A549 treated with AZD9567 at 1 μM for 4 hours (cell line): ENCODE results near the gene CSH1. TPM values are rescaled to one million over a fixed set of nuclear protein-coding genes. Genes with fewer than 3 reads are reported as not detected.

Source experiments
- total RNA-seq: library from RNA; stranded (reverse); fragments of 200-300 nt; extraction: Qiagen RNA extraction; gene quantifications from 5 replicates; pipeline ENCODE4 v1.2.3, GENCODE V29; 2022; ENCODE audit not compliant: insufficient read depth

The CSH1 gene
- total RNA-seq = not detected in 5 replicates

DNA sequence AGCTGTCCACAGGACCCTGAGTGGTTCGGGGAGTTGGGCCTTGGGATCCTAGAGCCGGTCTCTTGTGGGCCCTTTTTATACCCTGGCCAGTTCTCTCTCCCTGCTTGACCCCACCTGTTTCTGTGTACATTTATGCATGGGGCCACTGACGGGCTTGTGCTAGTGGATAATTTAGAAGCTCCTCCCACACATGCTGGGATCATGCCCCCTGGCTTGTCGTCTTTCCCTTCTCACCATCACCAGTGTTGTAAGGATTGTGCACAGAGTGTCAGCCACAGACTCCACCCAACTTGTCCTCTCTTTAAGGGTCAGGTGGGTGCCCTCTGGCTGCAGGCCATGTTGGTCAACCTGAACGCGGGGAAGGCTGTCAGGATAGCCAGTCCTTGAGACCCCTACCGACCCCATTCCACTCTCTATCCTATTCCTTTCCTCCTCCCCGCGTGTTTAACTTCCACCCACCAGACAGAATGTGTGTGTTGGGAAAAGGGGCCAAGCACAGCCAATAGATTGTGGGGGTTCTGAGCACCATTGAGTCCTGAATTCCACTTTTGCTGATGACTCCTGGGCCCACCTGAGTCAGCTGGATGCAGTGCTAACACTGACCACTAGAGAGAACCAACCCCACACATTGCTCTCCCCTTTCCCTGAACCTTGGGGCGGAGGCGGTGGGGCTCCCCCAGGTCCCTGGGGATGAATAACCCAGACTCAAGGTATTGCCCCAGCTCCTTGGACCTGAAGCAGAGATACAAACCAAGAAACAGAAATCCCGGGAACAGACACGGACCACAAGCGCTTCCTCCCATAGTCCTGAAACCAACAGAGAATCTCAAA, at the start of gene CSH1:
CSH1 (minus strand) TSS at position 51 of the 831 bp plus-strand sequence. CDS start 63 bp downstream, outside the sequence.

DNA sequence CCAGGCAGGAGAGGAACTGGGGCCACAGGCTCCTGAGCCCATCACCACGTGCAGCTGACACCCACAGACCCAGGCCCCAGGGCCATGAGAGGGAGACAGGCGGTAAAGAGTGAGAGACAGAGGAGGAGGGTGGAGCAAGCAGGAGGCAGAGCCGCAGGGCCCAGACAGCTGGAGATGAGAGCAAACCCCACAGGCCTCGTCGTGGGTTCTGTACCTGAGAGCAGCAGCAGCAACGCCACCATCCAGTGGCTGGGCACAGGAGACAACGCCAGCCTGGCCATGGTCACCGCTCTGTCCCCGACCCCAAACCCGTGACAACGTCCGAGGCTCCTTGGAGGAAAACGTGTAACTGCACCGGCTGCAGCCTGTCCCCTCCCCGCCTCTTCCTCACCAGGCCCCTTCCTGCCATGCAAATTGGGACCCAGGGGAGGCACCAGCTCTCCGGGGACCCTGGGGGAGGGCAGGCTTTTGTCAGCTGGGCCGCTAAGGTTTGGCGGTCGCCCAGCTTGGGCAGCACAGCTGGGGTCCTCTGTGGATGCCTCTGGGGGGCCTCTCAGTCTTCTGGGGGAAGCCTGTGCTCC, 35.7 kb upstream of the CSH1 start, which contains the start of gene CD79B:
CD79B (minus strand) TSS at position 351 of the 581 bp plus-strand sequence; CDS start at position 281, 70 bp downstream.

GRCh38 chr17:63918789-63919305, 22.5 kb upstream of the CSH1 start, which contains the start of gene GH1:
GH1 (minus strand) TSS chr17:63918839; CDS start chr17:63918776, 63 bp downstream.

DNA sequence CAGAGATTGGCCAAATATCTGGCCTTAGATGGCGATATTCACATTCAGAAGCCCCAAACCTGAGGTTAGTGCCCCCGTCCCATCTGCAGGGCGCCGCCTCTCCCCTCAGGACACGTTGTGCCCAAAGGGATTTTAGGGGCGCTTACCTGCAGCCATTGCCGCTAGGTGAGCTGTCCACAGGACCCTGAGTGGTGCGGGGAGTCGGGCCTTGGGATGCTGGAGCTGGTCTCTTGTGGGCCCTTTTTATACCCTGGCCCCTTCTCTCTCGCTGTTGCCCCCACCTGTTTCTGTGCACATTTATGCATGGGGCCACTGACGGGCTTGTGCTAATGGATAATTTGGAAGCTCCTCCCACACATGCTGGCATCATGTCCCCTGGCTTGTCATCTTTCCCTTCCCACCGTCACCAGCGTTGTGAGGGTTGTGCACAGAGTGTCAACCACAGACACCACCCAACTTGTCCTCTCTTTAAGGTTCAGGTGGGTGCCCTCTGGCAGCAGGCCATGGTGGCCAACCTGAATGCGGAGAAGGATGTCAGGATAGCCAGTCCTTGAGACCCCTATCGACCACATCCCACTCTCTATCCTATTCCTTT, 14.8 kb upstream of the CSH1 start, which contains the start of gene CSHL1:
CSHL1 (minus strand) TSS at position 218 of the 595 bp plus-strand sequence; CDS start at position 156, 62 bp downstream.

GRCh38 chr17:63881935-63882601, 14.3 kb downstream of the CSH1 start, which contains the start of gene GH2:
GH2 (minus strand) TSS chr17:63881944; CDS start chr17:63881801, 143 bp downstream.

GRCh38 chr17:63873577-63873976, 22.8 kb downstream of the CSH1 start, which contains the start of gene CSH2:
CSH2 (minus strand) TSS chr17:63873677; CDS start chr17:63873614, 63 bp downstream.

Other genes with a start within 250 kb of the CSH1 start
- gene LIMD2, start 196.4 kb downstream of the CSH1 start, total RNA-seq = 6.7 to 13.6 TPM (median 11.1 TPM) in 5 replicates
- gene STRADA, start 154.8 kb downstream of the CSH1 start, total RNA-seq = 24.9 to 29.3 TPM (median 26.4 TPM) in 5 replicates
- gene CCDC47, start 123.0 kb downstream of the CSH1 start, total RNA-seq = 93.5 to 137 TPM (median 99.5 TPM) in 5 replicates
- 96.9 to 111 TPM (median 100 TPM) in 5 replicates for gene DDX42, start 122.4 kb downstream of the CSH1 start, total RNA-seq
- gene PSMC5, start 69.1 kb downstream of the CSH1 start, total RNA-seq = 202 to 232 TPM (median 220 TPM) in 5 replicates
- gene FTSJ3, start 68.9 kb downstream of the CSH1 start, total RNA-seq = 50.6 to 85.0 TPM (median 56.6 TPM) in 5 replicates
- 53.2 to 61.5 TPM (median 57.0 TPM) in 5 replicates for gene SMARCD2, start 53.9 kb downstream of the CSH1 start, total RNA-seq
- gene CSH2, start 22.9 kb downstream of the CSH1 start, total RNA-seq = not detected in 5 replicates
- gene GH2, start 14.6 kb downstream of the CSH1 start, total RNA-seq = not detected in 5 replicates
- gene CSHL1, start 14.7 kb upstream of the CSH1 start, total RNA-seq = not detected in 5 replicates
- not detected in 5 replicates for gene GH1, start 22.3 kb upstream of the CSH1 start, total RNA-seq
- gene CD79B, start 35.8 kb upstream of the CSH1 start, total RNA-seq = 0.07 TPM in 2 of 5 replicates, not detected in the others
- gene SCN4A, start 76.3 kb upstream of the CSH1 start, total RNA-seq = 0.02 to 0.03 TPM (median 0.02 TPM) in 3 of 5 replicates, not detected in the others
- 0.48 to 0.71 TPM (median 0.56 TPM) in 4 of 5 replicates, not detected in the other for gene PRR29, start 101.8 kb upstream of the CSH1 start, total RNA-seq
- 0.08 to 0.09 TPM in 2 of 5 replicates, not detected in the others for gene ICAM2, start 124.1 kb upstream of the CSH1 start, total RNA-seq
- gene ERN1, start 233.6 kb upstream of the CSH1 start, total RNA-seq = 2.2 to 4.3 TPM (median 3.7 TPM) in 5 replicates